ENCODE data around the gene DDHD1. TPM values are rescaled to one million over a fixed set of nuclear protein-coding genes. Genes with fewer than 3 reads are reported as not detected.
"Not testable (repeated sequence)": the region's sequence is repeated elsewhere in the genome, so short reads cannot be mapped to it uniquely, and the experiment has no call there.

DDHD1 gene
- total RNA-seq, 6 experiments from 2014 or later = 2.7 to 8.4 (median 6.0) TPM

DNA sequence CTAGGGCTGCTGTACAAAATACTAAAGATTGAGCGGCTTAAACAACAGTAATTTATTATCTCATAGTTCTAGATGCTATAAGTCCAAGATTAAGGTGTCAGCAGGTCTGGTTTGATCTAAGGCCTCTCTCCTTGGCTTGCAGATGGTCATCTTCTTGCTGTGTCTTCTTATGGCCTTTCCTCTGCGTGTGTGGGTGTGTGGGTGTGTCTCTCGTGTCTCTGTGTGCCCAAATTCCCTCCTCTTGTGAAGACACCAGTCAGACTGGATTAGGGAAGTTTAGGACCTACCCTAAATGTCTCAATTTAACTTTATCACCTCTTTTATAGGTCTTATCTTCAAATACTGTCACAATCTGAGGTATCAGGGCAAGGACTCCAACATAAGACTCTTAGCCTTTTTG is 28.3 kb downstream of the DDHD1 start:
- intact Hi-C loops (cut with DNase I) = no loop called here
- H3K27ac ChIP-seq = no peak overlapping the region

GRCh38 chr14:53121419-53121818 is 31.7 kb downstream of the DDHD1 start:
- H3K4me3 ChIP-seq; ATAC-seq; H3K27ac ChIP-seq; H3K36me3 ChIP-seq; DNase-seq; H3K27me3 ChIP-seq; H3K4me1 ChIP-seq; H3K9me3 ChIP-seq; intact Hi-C loops (cut with DNase I): not testable (repeated sequence)
- WGBS (ENCODE audit: insufficient coverage, low coverage, low lambda C conversion rate, missing lambda C conversion rate) = 95% methylated on average over 2 of the region's 2 CpGs

More for the DNA sequence above, 28.3 kb downstream of the DDHD1 start:
- no peak for TF ChIP-seq POLR2A (IDR thresholded peaks at IDR 0.05)
- TF ChIP-seq, protein P1, sequence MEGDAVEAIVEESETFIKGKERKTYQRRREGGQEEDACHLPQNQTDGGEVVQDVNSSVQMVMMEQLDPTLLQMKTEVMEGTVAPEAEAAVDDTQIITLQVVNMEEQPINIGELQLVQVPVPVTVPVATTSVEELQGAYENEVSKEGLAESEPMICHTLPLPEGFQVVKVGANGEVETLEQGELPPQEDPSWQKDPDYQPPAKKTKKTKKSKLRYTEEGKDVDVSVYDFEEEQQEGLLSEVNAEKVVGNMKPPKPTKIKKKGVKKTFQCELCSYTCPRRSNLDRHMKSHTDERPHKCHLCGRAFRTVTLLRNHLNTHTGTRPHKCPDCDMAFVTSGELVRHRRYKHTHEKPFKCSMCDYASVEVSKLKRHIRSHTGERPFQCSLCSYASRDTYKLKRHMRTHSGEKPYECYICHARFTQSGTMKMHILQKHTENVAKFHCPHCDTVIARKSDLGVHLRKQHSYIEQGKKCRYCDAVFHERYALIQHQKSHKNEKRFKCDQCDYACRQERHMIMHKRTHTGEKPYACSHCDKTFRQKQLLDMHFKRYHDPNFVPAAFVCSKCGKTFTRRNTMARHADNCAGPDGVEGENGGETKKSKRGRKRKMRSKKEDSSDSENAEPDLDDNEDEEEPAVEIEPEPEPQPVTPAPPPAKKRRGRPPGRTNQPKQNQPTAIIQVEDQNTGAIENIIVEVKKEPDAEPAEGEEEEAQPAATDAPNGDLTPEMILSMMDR (IDR thresholded peaks at IDR 0.05) = no peak
- Histone ChIP-seq H3K27me3 (no peaks in the 10 kb centered on the region), H3K9me3 (no peaks in the 10 kb centered on the region), H3K4me1 (no peaks in the 10 kb centered on the region), H3K36me3 (no peaks in the 10 kb centered on the region), H3K4me3 (no peak overlapping the region)
- no peak for ATAC-seq
- 83% methylated on average over 2 of the region's 3 CpGs for WGBS (ENCODE audit: insufficient coverage, low coverage, low lambda C conversion rate, missing lambda C conversion rate)
- DNase-seq = no peak

- H3K9me3 ChIP-seq; H3K4me1 ChIP-seq; intact Hi-C loops (cut with DNase I); DNase-seq; H3K4me3 ChIP-seq; H3K27me3 ChIP-seq; H3K27ac ChIP-seq; ATAC-seq; H3K36me3 ChIP-seq: not testable (repeated sequence)
- 80% methylated on average over 2 of the region's 4 CpGs for WGBS (ENCODE audit: insufficient coverage, low coverage, low lambda C conversion rate, missing lambda C conversion rate)
These were observed 35.6 kb downstream of the DDHD1 start for GRCh38 chr14:53117479-53117878.

DNA sequence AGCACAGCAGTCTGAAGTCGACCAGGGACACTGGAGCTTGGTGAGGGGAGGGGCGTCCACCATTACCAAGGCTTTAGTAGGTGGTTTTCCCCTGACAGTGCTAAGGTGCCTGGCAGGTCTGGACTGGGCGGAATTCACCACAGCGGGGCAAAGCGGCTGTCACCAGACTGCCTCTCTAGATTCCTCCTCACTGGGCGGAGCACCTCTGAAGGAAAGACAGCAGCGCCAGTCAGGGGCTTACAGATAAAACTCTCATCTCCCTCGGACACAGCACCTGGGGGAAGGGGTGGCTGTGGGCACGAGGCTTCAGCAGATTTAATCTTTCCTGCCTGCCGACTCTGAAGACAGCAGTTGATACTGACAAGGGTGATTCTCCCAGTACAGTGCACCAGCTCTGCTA is 39.1 kb downstream of the DDHD1 start:
- H3K27ac ChIP-seq = no peak overlapping the region
- no peaks in the 10 kb centered on the region for H3K9me3 ChIP-seq
- intact Hi-C loops (cut with DNase I) = no loop called here
- no CpG with 5 or more reads among the region's 10 CpGs for WGBS (ENCODE audit: insufficient coverage, low coverage, low lambda C conversion rate, missing lambda C conversion rate)
- H3K4me1 ChIP-seq = peaks cover 0 to 3% (median 0%) of the 10 kb centered on the region in 4 donors
- DNase-seq (no peak), ATAC-seq (no peak)
- H3K4me3 ChIP-seq = no peak overlapping the region
- H3K36me3 ChIP-seq = no peaks in the 10 kb centered on the region
- no peak for TF ChIP-seq POLR2A (IDR thresholded peaks at IDR 0.05)
- TF ChIP-seq, protein P1 (IDR thresholded peaks at IDR 0.05) = no peak
- no peaks in the 10 kb centered on the region for H3K27me3 ChIP-seq

- no peak for TF ChIP-seq POLR2A (IDR thresholded peaks at IDR 0.05)
- TF ChIP-seq, protein P1 (IDR thresholded peaks at IDR 0.05) = no peak
- Histone ChIP-seq H3K9me3 (no peaks in the 10 kb centered on the region), H3K36me3 (no peaks in the 10 kb centered on the region), H3K27ac (no peak overlapping the region), H3K27me3 (no peaks in the 10 kb centered on the region), H3K4me1 (peaks cover 0 to 3% (median 0%) of the 10 kb centered on the region in 4 donors), H3K4me3 (no peak overlapping the region)
- ATAC-seq (no peak), DNase-seq (no peak)
- WGBS (ENCODE audit: insufficient coverage, low coverage, low lambda C conversion rate, missing lambda C conversion rate) = 85% methylated on average over 1 of the region's 1 CpG
- intact Hi-C loops (cut with DNase I) = no loop called here
These were observed 43.0 kb downstream of the DDHD1 start for GRCh38 chr14:53110096-53110495.

All from right lobe of liver (tissue), 6 donors.